Prostate gland (tissue), 2 donors: ENCODE results near the gene LCN9.

ENCODE experiments used
- POLR2A ChIP-seq: fragments of 450-650 bp; IDR thresholded peaks from one replicate; pipeline ENCODE4 v1.6.1; 2016; ENCODE audit warnings: antibody characterized with exemption, mild to moderate bottlenecking
- TF ChIP-seq, protein P1 (sequence below), 4 experiments: fragments of 200-600 bp in 2 of 4; fragments of 450-650 bp in 2 of 4; sonication (generic) in 2 of 4; IDR thresholded peaks; 1 replicate in 3 of 4; 2 replicates in 1 of 4; pipeline ENCODE4 v1.5.1; 2016 to 2019; ENCODE audit warnings: antibody characterized with exemption in 4 of 4, mild to moderate bottlenecking in 2 of 4, moderate library complexity in 2 of 4

DNA sequence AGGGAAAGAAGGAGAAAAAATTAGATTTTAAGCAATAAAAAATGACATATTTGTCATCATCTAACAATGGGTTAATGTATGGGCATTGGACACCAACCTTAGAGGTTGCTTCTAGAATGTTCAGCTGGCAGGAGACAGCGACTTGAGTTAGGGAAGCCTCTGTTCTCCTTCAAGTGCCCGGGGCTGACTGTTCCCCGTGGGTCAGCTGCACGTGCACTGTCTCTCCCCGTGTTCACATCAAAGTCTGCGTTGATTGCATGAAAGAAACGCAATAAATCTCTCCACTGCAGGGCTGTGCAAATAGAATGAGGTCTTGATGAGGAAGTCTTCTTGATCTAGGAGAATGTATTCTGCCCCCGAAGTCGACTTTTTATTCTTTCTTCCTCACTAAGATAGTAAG lies 23.9 kb upstream of the LCN9 start, which contains the start of gene GLT6D1:
- TF ChIP-seq, protein P1, sequence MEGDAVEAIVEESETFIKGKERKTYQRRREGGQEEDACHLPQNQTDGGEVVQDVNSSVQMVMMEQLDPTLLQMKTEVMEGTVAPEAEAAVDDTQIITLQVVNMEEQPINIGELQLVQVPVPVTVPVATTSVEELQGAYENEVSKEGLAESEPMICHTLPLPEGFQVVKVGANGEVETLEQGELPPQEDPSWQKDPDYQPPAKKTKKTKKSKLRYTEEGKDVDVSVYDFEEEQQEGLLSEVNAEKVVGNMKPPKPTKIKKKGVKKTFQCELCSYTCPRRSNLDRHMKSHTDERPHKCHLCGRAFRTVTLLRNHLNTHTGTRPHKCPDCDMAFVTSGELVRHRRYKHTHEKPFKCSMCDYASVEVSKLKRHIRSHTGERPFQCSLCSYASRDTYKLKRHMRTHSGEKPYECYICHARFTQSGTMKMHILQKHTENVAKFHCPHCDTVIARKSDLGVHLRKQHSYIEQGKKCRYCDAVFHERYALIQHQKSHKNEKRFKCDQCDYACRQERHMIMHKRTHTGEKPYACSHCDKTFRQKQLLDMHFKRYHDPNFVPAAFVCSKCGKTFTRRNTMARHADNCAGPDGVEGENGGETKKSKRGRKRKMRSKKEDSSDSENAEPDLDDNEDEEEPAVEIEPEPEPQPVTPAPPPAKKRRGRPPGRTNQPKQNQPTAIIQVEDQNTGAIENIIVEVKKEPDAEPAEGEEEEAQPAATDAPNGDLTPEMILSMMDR (IDR thresholded peaks at IDR 0.05) = no peak
- no peak for TF ChIP-seq POLR2A
